DOHH2 (cell line): ENCODE measurements around the gene USP49.

Source experiments
- H3F3A ChIP-seq: fragments of 200-600 bp; sonication (generic), shearing (Covaris generic); 2 replicates; pipeline ENCODE4 v1.6.0; 2016; ENCODE audit warnings: antibody characterized with exemption, mild to moderate bottlenecking; ENCODE audit not compliant: control insufficient read depth, insufficient read depth
- H3K27ac ChIP-seq: fragments of 200-600 bp; sonication (generic); 2 replicates; pipeline ENCODE4 v1.5.1; 2014; ENCODE audit warnings: low read depth, mild to moderate bottlenecking, low read length, moderate library complexity
- H3K27me3 ChIP-seq: fragments of 200-600 bp; sonication (generic); 2 replicates; pipeline ENCODE4 v1.6.1; 2014; ENCODE audit warnings: mild to moderate bottlenecking, low read length, mixed read lengths; ENCODE audit not compliant: control insufficient read depth
- H3K36me3 ChIP-seq: fragments of 200-600 bp; sonication (generic); 2 replicates; pipeline ENCODE4 v1.6.1; 2014; ENCODE audit warnings: mild to moderate bottlenecking, low read length, moderate library complexity, mixed read lengths; ENCODE audit not compliant: control insufficient read depth
- H3K4me1 ChIP-seq: fragments of 200-600 bp; sonication (generic); 2 replicates; pipeline ENCODE4 v1.6.1; 2014; ENCODE audit warnings: mild to moderate bottlenecking, low read length, mixed read lengths; ENCODE audit not compliant: control insufficient read depth
- H3K4me2 ChIP-seq: fragments of 200-600 bp; sonication (generic); 2 replicates; pipeline ENCODE4 v1.6.0; 2014; ENCODE audit warnings: mild to moderate bottlenecking, low read length, moderate library complexity
- H3K4me3 ChIP-seq: fragments of 200-600 bp; sonication (generic); 2 replicates; pipeline ENCODE4 v1.5.1; 2014; ENCODE audit warnings: mild to moderate bottlenecking, low read length, mixed read lengths
- H3K79me2 ChIP-seq: fragments of 200-600 bp; sonication (generic); 2 replicates; pipeline ENCODE4 v1.6.1; 2014; ENCODE audit warnings: mild to moderate bottlenecking, low read length, mixed read lengths; ENCODE audit not compliant: control insufficient read depth
- H3K9me2 ChIP-seq: fragments of 200-600 bp; sonication (generic); replicated peaks from 2 replicates; pipeline ENCODE4 v1.6.1; 2014; ENCODE audit warnings: mild to moderate bottlenecking, low read length, mixed read lengths; ENCODE audit not compliant: control insufficient read depth
- H3K9me3 ChIP-seq: fragments of 200-600 bp; sonication (generic); 2 replicates; pipeline ENCODE4 v1.6.1; 2014; ENCODE audit warnings: antibody characterized with exemption, low read length, mixed read lengths; ENCODE audit not compliant: control insufficient read depth, insufficient read depth
- H4K20me1 ChIP-seq: fragments of 200-600 bp; sonication (generic); 2 replicates; pipeline ENCODE4 v1.6.0; 2014; ENCODE audit warnings: low read depth, mild to moderate bottlenecking, antibody characterized with exemption, low read length, moderate library complexity; ENCODE audit not compliant: control insufficient read depth, insufficient read depth
- CTCF ChIP-seq: fragments of 200-600 bp; sonication (generic); IDR thresholded peaks from one replicate; pipeline ENCODE4 v1.5.1; 2014; ENCODE audit warnings: antibody characterized with exemption, mild to moderate bottlenecking, low read depth, low read length; ENCODE audit not compliant: poor library complexity, severe bottlenecking
- EZH2phosphoT487 ChIP-seq: fragments of 200-600 bp; sonication (generic); IDR thresholded peaks from 2 replicates; pipeline ENCODE4 v1.6.1; 2017; ENCODE audit warnings: borderline replicate concordance, mild to moderate bottlenecking, antibody characterized with exemption, low read length, moderate library complexity, mixed read lengths

Gene USP49

GRCh38 chr6:41818271-41819054, 76.7 kb downstream of the USP49 start:
- Histone ChIP-seq H3F3A (peaks cover 3% of the 10 kb centered on the region), H3K4me3 (no peak overlapping the region), H4K20me1 (no peaks in the 10 kb centered on the region), H3K27ac (no peak overlapping the region), H3K27me3 (no peaks in the 10 kb centered on the region), H3K36me3 (no peaks in the 10 kb centered on the region), H3K79me2 (no peaks in the 10 kb centered on the region), H3K9me3 (no peaks in the 10 kb centered on the region), H3K9me2 (no peaks in the 10 kb centered on the region), H3K4me2 (no peak overlapping the region), H3K4me1 (peaks cover 15% of the 10 kb centered on the region)
- no peak for TF ChIP-seq CTCF
- TF ChIP-seq EZH2phosphoT487, result no peak

DNA sequence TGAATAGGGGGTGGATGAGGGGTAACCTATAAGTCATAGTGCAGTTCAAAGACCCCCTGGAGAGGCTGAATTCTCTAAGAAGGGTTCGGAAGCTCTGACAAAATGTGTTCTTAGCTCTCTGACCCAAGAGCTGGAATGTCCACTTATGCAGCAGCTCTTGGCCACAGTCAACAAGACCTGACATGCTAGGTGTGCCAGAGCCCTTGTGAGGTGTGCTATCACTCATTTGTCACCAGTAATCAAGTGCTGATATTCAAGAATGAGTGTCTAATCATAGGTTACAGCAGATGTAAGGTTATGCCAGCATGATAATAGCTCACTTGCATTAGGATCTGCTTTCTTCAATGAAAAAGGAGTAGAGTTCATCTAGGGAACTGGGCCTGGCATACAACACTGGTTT, 79.6 kb downstream of the USP49 start:
- Histone ChIP-seq H3K4me1 (peaks cover 15% of the 10 kb centered on the region), H3K9me2 (no peaks in the 10 kb centered on the region)

GRCh38 chr6:41814629-41815028, 80.5 kb downstream of the USP49 start:
- Histone ChIP-seq H3K79me2 (no peaks in the 10 kb centered on the region), H4K20me1 (no peaks in the 10 kb centered on the region), H3K4me1 (peaks cover 15% of the 10 kb centered on the region), H3K27me3 (no peaks in the 10 kb centered on the region), H3K4me2 (no peak overlapping the region), H3K36me3 (no peaks in the 10 kb centered on the region), H3K27ac (no peak overlapping the region), H3K9me3 (no peaks in the 10 kb centered on the region), H3K9me2 (no peaks in the 10 kb centered on the region), H3F3A (peaks cover 3% of the 10 kb centered on the region), H3K4me3 (no peak overlapping the region)
- no peak for TF ChIP-seq CTCF
- no peak for TF ChIP-seq EZH2phosphoT487

More for the DNA sequence above, 79.6 kb downstream of the USP49 start:
- Histone ChIP-seq H3K27ac (no peak overlapping the region), H3K9me3 (no peaks in the 10 kb centered on the region), H3K27me3 (no peaks in the 10 kb centered on the region), H3K4me3 (no peak overlapping the region), H3K4me2 (no peak overlapping the region), H3F3A (peaks cover 3% of the 10 kb centered on the region), H4K20me1 (no peaks in the 10 kb centered on the region), H3K36me3 (no peaks in the 10 kb centered on the region), H3K79me2 (no peaks in the 10 kb centered on the region)
- TF ChIP-seq EZH2phosphoT487 (no peak), CTCF (no peak)
